T-cell (primary cell): ENCODE data around the gene SDHAF3. TPM values are rescaled to one million over a fixed set of nuclear protein-coding genes. Genes with fewer than 3 reads are reported as not detected.
A peak's percentile ranks its signal among the peaks of the same experiment; 100 is the strongest.
"Not testable (repeated sequence)": the region's sequence is repeated elsewhere in the genome, so short reads cannot be mapped to it uniquely, and the experiment has no call there.

Experiments used
- ATAC-seq, 4 experiments: fragments of 200-7000 bp in 3 of 4; fragments of 150-1000 bp in 1 of 4; cut with Tn5 transposase; replicated peaks in 1 of 4; 1 replicate in 3 of 4; 2 replicates in 1 of 4; pipeline ENCODE4 v1.10.0; 2021; ENCODE audit warnings: moderate library complexity in 3 of 4, mild to moderate bottlenecking in 2 of 4, moderate number of reproducible peaks in 1 of 4
- CTCF ChIA-PET, 2 donors: fragments of 300-600 bp; sonication (Branson Sonifier 250); formaldehyde crosslinking; loops; one replicate each; lab custom pipeline; 2022; ENCODE audit warnings: antibody characterized with exemption in 2 of 2; lab: Charles Lee
- POLR2A ChIA-PET, 2 donors: fragments of 300-600 bp; sonication (Branson Sonifier 250); formaldehyde crosslinking; loops; one replicate each; lab custom pipeline; 2022; ENCODE audit warnings: antibody characterized with exemption in 2 of 2; lab: Charles Lee
- DNase-seq, 35 experiments: peaks; one replicate each; pipeline versions ENCODE4 v3.0.0 to v3.0.0-alpha.2; 2013 to 2023
- H3K27ac ChIP-seq: one replicate; pipeline ENCODE4 v1.5.1; 2013; ENCODE audit warnings: low read length
- H3K27me3 ChIP-seq, 2 experiments: replicated peaks in 1 of 2; 1 replicate in 1 of 2; 2 replicates in 1 of 2; pipeline versions ENCODE4 v1.6.1 to v1.7.0; 2013; ENCODE audit warnings: low read length in 1 of 2, mixed read lengths in 1 of 2; ENCODE audit not compliant: control insufficient read depth in 2 of 2, insufficient read depth in 2 of 2; ENCODE audit errors: extremely low read depth in 1 of 2
- H3K36me3 ChIP-seq, 2 donors: 1 replicate in 1 of 2; 2 replicates in 1 of 2; pipeline versions ENCODE4 v1.6.1 to v1.7.0; 2013; ENCODE audit warnings: low read length in 1 of 2; ENCODE audit not compliant: control insufficient read depth in 2 of 2, insufficient read depth in 1 of 2; ENCODE audit errors: extremely low read depth in 1 of 2
- H3K4me1 ChIP-seq, 2 experiments: 1 replicate in 1 of 2; 2 replicates in 1 of 2; pipeline versions ENCODE4 v1.6.1 to v1.7.0; 2013; ENCODE audit warnings: low read length in 2 of 2, mixed read lengths in 1 of 2; ENCODE audit not compliant: insufficient read depth in 2 of 2, control insufficient read depth in 1 of 2; ENCODE audit errors: extremely low read depth in 1 of 2
- H3K4me3 ChIP-seq, 2 donors: 1 replicate in 1 of 2; 2 replicates in 1 of 2; pipeline versions ENCODE4 v1.5.1 to v1.7.0; 2013; ENCODE audit warnings: mild to moderate bottlenecking in 2 of 2, low read length in 1 of 2, moderate library complexity in 1 of 2; ENCODE audit not compliant: control insufficient read depth in 1 of 2; ENCODE audit errors: extremely low read depth in 1 of 2
- H3K9me3 ChIP-seq: 2 replicates; pipeline ENCODE4 v1.7.0; 2013
- H3K27ac Mint-ChIP-seq, 2 donors: one replicate each; pipeline ENCODE4 v1.8.0; 2020 to 2021; ENCODE audit warnings: mild to moderate bottlenecking in 2 of 2, mixed read lengths in 2 of 2
- H3K27me3 Mint-ChIP-seq, 2 donors: one replicate each; pipeline ENCODE4 v1.8.0; 2021 to 2022; ENCODE audit warnings: mixed read lengths in 2 of 2
- H3K36me3 Mint-ChIP-seq: one replicate; pipeline ENCODE4 v1.8.0; 2021; ENCODE audit warnings: mixed read lengths
- H3K4me1 Mint-ChIP-seq, 3 donors: one replicate each; pipeline ENCODE4 v1.8.0; 2020 to 2022; ENCODE audit warnings: mixed read lengths in 3 of 3, mild to moderate bottlenecking in 1 of 3
- H3K4me3 Mint-ChIP-seq, 3 donors: one replicate each; pipeline ENCODE4 v1.8.0; 2020 to 2022; ENCODE audit warnings: mild to moderate bottlenecking in 3 of 3, mixed read lengths in 3 of 3, moderate library complexity in 3 of 3
- H3K9me3 Mint-ChIP-seq, 3 donors: one replicate each; pipeline ENCODE4 v1.8.0; 2020 to 2022; ENCODE audit warnings: mixed read lengths in 3 of 3
- WGBS: methylation state at CpG from one replicate; pipeline ENCODE4 v1.1.5; 2013; ENCODE audit warnings: missing lambda C conversion rate; ENCODE audit not compliant: insufficient coverage; 5-methylcytosine and 5-hydroxymethylcytosine counted together
- total RNA-seq, 35 experiments: library from RNA in 6 of 35; stranded (reverse) in 6 of 35; fragments of 120-200 nt in 1 of 35; gene quantifications; one replicate each; pipeline versions ENCODE4 v1.2.1 to v1.2.4 and lab custom pipeline; 2013 to 2026

The SDHAF3 gene
- total RNA-seq (10 to 100 TPM; 11.1 to 15.3 (median 12.0) TPM), total RNA-seq (lab: John Stamatoyannopoulos, UW) (2.8 to 31.0 (median 5.8) reads per million in 29 experiments)
- 18.8 TPM for total RNA-seq (2013)

GRCh38 chr7:97117372-97118188, at the start of gene SDHAF3:
TSS of gene SDHAF3 (plus strand) at chr7:97117698. CDS start at chr7:97117724, 26 bp downstream.
- peak; percentile 92 to 95 (median 94) for ATAC-seq
- POLR2A ChIA-PET: interaction anchor here (0.6 to 0.7 kb wide), 2 partner anchors 19 to 139 kb away, joined by 3 to 5 read pairs; no protein-coding TSS in a partner anchor
- no peaks in the 10 kb centered on the region for H3K27me3 ChIP-seq

GRCh38 chr7:97072025-97072424, 45.5 kb upstream of the SDHAF3 start:
- no CpG with 5 or more reads among the region's 2 CpGs for WGBS
- H3K9me3 Mint-ChIP-seq, H3K9me3 ChIP-seq, H3K4me3 Mint-ChIP-seq, H3K27ac ChIP-seq, H3K36me3 ChIP-seq, H3K4me1 ChIP-seq, H3K27ac Mint-ChIP-seq, POLR2A ChIA-PET, CTCF ChIA-PET, ATAC-seq, DNase-seq, H3K4me1 Mint-ChIP-seq, H3K4me3 ChIP-seq, H3K36me3 Mint-ChIP-seq: not testable (repeated sequence)
- peaks cover 0 to 11% of the 10 kb centered on the region in 2 experiments for H3K27me3 ChIP-seq
- peaks cover 25 to 26% of the 10 kb centered on the region in 2 donors for H3K27me3 Mint-ChIP-seq

More at GRCh38 chr7:97117372-97118188, at the start of gene SDHAF3:
- H3K36me3 Mint-ChIP-seq: peaks cover 9% of the 10 kb centered on the region
- Histone ChIP-seq H3K4me1 (peaks cover 11 to 20% of the 10 kb centered on the region in 2 experiments), H3K36me3 (no peaks in the 10 kb centered on the region), H3K4me3 (peak within 1 kb of the TSS; percentile 82 to 89), H3K27ac (peak within 1 kb of the TSS; percentile 90), H3K9me3 (no peaks in the 10 kb centered on the region)
- H3K4me3 Mint-ChIP-seq: peak within 1 kb of the TSS; percentile 92 to 97 (median 94)
- CTCF ChIA-PET: interaction anchor here (0.6 to 2.3 kb wide), 6 partner anchors 13 to 861 kb away, joined by 3 to 10 read pairs (median 5); partner anchors contain the start of gene ASNS (in 1 of the 2)
- peak within 1 kb of the TSS; percentile 80 to 94 for H3K27ac Mint-ChIP-seq
- H3K4me1 Mint-ChIP-seq: peaks cover 47 to 58% (median 53%) of the 10 kb centered on the region in 3 donors
- peak; percentile 96 to 99 (median 98) for DNase-seq
- under 1% methylated on average over 53 of the region's 59 CpGs for WGBS
- H3K27me3 Mint-ChIP-seq: no peaks in the 10 kb centered on the region
- peaks cover 0 to 4% (median 0%) of the 10 kb centered on the region in 3 donors for H3K9me3 Mint-ChIP-seq

GRCh38 chr7:97075928-97076327, 41.6 kb upstream of the SDHAF3 start:
- no peak overlapping the region for H3K27ac Mint-ChIP-seq
- H3K4me3 Mint-ChIP-seq: no peak overlapping the region
- WGBS: 59% methylated on average over 4 of the region's 7 CpGs
- H3K27me3 ChIP-seq: peaks cover 0 to 17% of the 10 kb centered on the region in 2 experiments
- no peak for ATAC-seq
- H3K36me3 ChIP-seq: no peaks in the 10 kb centered on the region
- H3K27me3 Mint-ChIP-seq: peaks cover 34 to 37% of the 10 kb centered on the region in 2 donors
- H3K4me1 Mint-ChIP-seq: no peaks in the 10 kb centered on the region
- CTCF ChIA-PET: no interaction called here
- H3K9me3 ChIP-seq: no peaks in the 10 kb centered on the region
- H3K27ac ChIP-seq: no peak overlapping the region
- POLR2A ChIA-PET: no interaction called here
- H3K4me3 ChIP-seq: no peak overlapping the region
- no peaks in the 10 kb centered on the region for H3K9me3 Mint-ChIP-seq
- no peaks in the 10 kb centered on the region for H3K4me1 ChIP-seq
- no peaks in the 10 kb centered on the region for H3K36me3 Mint-ChIP-seq
- DNase-seq: no peak

DNA sequence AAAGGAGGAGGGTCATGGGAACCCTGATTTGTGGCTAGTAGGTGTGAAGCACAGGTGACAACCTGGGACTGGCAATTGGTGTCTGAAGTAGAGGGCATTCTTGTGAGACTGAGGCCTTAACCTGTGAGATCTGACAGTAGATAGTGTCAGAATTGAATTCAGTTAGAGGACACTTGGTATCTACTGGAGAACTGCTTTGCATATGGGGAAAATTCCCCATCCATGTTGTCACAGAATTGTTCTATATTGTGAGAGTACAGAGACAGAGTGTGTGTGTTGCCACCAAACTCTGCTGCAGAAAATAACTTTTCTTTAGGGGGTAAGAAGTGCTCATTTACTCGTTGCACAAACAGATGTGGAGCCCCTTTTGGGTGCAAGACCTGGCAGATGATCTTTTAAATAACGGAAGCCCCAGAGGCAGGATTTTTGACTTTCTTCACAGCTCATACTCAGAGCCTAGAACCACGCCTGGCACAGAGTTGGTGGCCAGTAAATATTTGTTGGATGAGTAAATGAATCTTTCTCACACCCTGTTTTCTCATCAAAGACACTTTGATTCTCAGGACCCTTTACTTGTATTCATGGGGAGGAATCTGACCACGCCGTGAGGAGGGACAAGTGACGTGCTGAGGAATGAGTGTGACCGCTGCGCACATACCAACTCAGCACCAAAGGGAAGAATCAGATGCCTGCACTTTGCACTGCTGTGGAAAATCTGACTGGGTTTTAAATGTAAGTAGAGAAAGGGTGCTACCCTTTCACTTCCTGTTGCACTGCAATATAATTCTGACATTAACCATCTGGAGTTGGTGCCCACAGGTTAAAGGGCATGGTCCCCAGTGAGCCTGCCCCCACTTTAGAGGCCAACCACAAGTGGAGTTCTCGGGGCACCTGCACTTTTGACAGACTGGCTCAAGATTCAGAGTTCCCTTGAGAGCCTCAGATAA, 39.2 kb upstream of the SDHAF3 start:
- DNase-seq (no peak), ATAC-seq (no peak)
- Mint-ChIP-seq H3K36me3 (no peaks in the 10 kb centered on the region), H3K9me3 (no peaks in the 10 kb centered on the region), H3K27me3 (peaks cover 42 to 46% of the 10 kb centered on the region in 2 donors), H3K4me1 (no peaks in the 10 kb centered on the region), H3K4me3 (no peak overlapping the region), H3K27ac (no peak overlapping the region)
- peaks cover 0 to 17% of the 10 kb centered on the region in 2 experiments for H3K27me3 ChIP-seq
- no peaks in the 10 kb centered on the region for H3K4me1 ChIP-seq
- ChIA-PET CTCF (interaction anchor here in 1 of 2 donors (1.1 kb wide), 1 partner anchor 14 kb away, joined by 5 read pairs; no protein-coding TSS in a partner anchor), POLR2A (no interaction called here)
- 59% methylated on average over 2 of the region's 9 CpGs for WGBS
- H3K9me3 ChIP-seq: no peaks in the 10 kb centered on the region
- H3K27ac ChIP-seq: no peak overlapping the region
- no peaks in the 10 kb centered on the region for H3K36me3 ChIP-seq
- no peak overlapping the region for H3K4me3 ChIP-seq

- H3K36me3 ChIP-seq: no peaks in the 10 kb centered on the region
- Mint-ChIP-seq H3K36me3 (no peaks in the 10 kb centered on the region), H3K27ac (no peak overlapping the region), H3K9me3 (no peaks in the 10 kb centered on the region), H3K4me3 (no peak overlapping the region), H3K27me3 (peaks cover 43 to 46% of the 10 kb centered on the region in 2 donors), H3K4me1 (no peaks in the 10 kb centered on the region)
- no peaks in the 10 kb centered on the region for H3K9me3 ChIP-seq
- 89% methylated on average over 1 of the region's 4 CpGs for WGBS
- H3K27me3 ChIP-seq: peaks cover 0 to 17% of the 10 kb centered on the region in 2 experiments
- POLR2A ChIA-PET: no interaction called here
- ATAC-seq: no peak
- H3K27ac ChIP-seq: no peak overlapping the region
- no peak for DNase-seq
- H3K4me3 ChIP-seq: no peak overlapping the region
- CTCF ChIA-PET: no interaction called here
- no peaks in the 10 kb centered on the region for H3K4me1 ChIP-seq
These were observed 38.2 kb upstream of the SDHAF3 start for GRCh38 chr7:97079300-97079699.
